DMS114 treated with DMSO at 0.1 percent for 48 hours (cell line): Measurements from ENCODE around the gene PCNX3.
"Not testable (repeated sequence)": the region's sequence is repeated elsewhere in the genome, so short reads cannot be mapped to it uniquely, and the experiment has no call there.

Experiments
- DNase-seq: peaks from one replicate; lab custom pipeline; 2025; ENCODE audit not compliant: unreplicated experiment; lab: John Stamatoyannopoulos, UW

Gene PCNX3

GRCh38 chr11:65653229-65654225 lies 38.0 kb downstream of the PCNX3 start:
- no peak for DNase-seq

GRCh38 chr11:65654375-65655349 lies 39.1 kb downstream of the PCNX3 start:
- no peak for DNase-seq

GRCh38 chr11:65655570-65656332 lies 40.2 kb downstream of the PCNX3 start:
- DNase-seq, result no peak

GRCh38 chr11:65657426-65657825 lies 41.9 kb downstream of the PCNX3 start:
- no peak for DNase-seq

GRCh38 chr11:65658174-65659021 lies 42.8 kb downstream of the PCNX3 start:
- no peak for DNase-seq

- no peak for DNase-seq
Observed at GRCh38 chr11:65660038-65660437, 44.5 kb downstream of the PCNX3 start.

GRCh38 chr11:65660908-65661307 lies 45.3 kb downstream of the PCNX3 start:
- not testable (repeated sequence) for DNase-seq

- no peak for DNase-seq
Observed at GRCh38 chr11:65661599-65662246, 46.1 kb downstream of the PCNX3 start.

- no peak for DNase-seq
Observed at GRCh38 chr11:65662247-65662798, 46.7 kb downstream of the PCNX3 start.

- peak; percentile 81 for DNase-seq
Observed at GRCh38 chr11:65662799-65663638, 47.4 kb downstream of the PCNX3 start, which contains the start of gene RELA. TSS of gene RELA (minus strand) at chr11:65662916. CDS start at chr11:65662832, 84 bp downstream.

GRCh38 chr11:65663639-65664200 lies 48.1 kb downstream of the PCNX3 start:
- no peak for DNase-seq

- DNase-seq, result no peak
Observed at GRCh38 chr11:65672180-65672860, 56.7 kb downstream of the PCNX3 start.

GRCh38 chr11:65672982-65673381 lies 57.4 kb downstream of the PCNX3 start:
- no peak for DNase-seq

- no peak for DNase-seq
Observed at GRCh38 chr11:65680192-65680743, 64.7 kb downstream of the PCNX3 start.

- not testable (repeated sequence) for DNase-seq
Observed at GRCh38 chr11:65683480-65683879, 67.9 kb downstream of the PCNX3 start.

GRCh38 chr11:65685981-65686380 lies 70.4 kb downstream of the PCNX3 start:
- DNase-seq, result no peak
